Natural killer cell (primary cell): ENCODE results near the gene PDK2. TPM values are rescaled to one million over a fixed set of nuclear protein-coding genes. Genes with fewer than 3 reads are reported as not detected.

Experiments used
- ATAC-seq, 3 donors: fragments of 150-1000 bp in 2 of 3; fragments of 200-7000 bp in 1 of 3; cut with Tn5 transposase; 1 replicate in 1 of 3; 2 replicates in 2 of 3; pipeline ENCODE4 v1.10.0; 2021; ENCODE audit warnings: mild to moderate bottlenecking in 2 of 3, moderate library complexity in 2 of 3
- DNase-seq, 2 donors: peaks; one replicate each; pipeline versions ENCODE4 v3.0.0 to v3.0.0-alpha.2; 2013 to 2021; ENCODE audit warnings: mixed read lengths in 1 of 2
- H3K27ac ChIP-seq: one replicate; pipeline ENCODE4 v1.5.1; 2013; ENCODE audit warnings: mild to moderate bottlenecking, low read length
- H3K27me3 ChIP-seq: one replicate; pipeline ENCODE4 v1.6.1; 2013; ENCODE audit warnings: low read length; ENCODE audit not compliant: control insufficient read depth, insufficient read depth
- H3K36me3 ChIP-seq: one replicate; pipeline ENCODE4 v1.6.1; 2013; ENCODE audit warnings: low read length; ENCODE audit not compliant: control insufficient read depth, insufficient read depth
- H3K4me1 ChIP-seq: one replicate; pipeline ENCODE4 v1.6.1; 2013; ENCODE audit warnings: low read length; ENCODE audit not compliant: control insufficient read depth, insufficient read depth
- H3K4me3 ChIP-seq: one replicate; pipeline ENCODE4 v1.5.1; 2013; ENCODE audit warnings: low read length
- H3K9me3 ChIP-seq: one replicate; pipeline ENCODE4 v1.6.1; 2013; ENCODE audit warnings: low read length; ENCODE audit not compliant: control insufficient read depth, insufficient read depth
- H3K27ac Mint-ChIP-seq, 2 donors: one replicate each; pipeline ENCODE4 v1.8.0; 2022; ENCODE audit warnings: mild to moderate bottlenecking in 2 of 2, mixed read lengths in 2 of 2, moderate library complexity in 1 of 2
- H3K27me3 Mint-ChIP-seq, 2 donors: one replicate each; pipeline ENCODE4 v1.8.0; 2022; ENCODE audit warnings: low read depth in 2 of 2, mixed read lengths in 2 of 2
- H3K36me3 Mint-ChIP-seq: one replicate; pipeline ENCODE4 v1.8.0; 2022; ENCODE audit warnings: mixed read lengths
- H3K4me1 Mint-ChIP-seq, 2 donors: one replicate each; pipeline ENCODE4 v1.8.0; 2022; ENCODE audit warnings: mixed read lengths in 2 of 2
- H3K4me3 Mint-ChIP-seq: one replicate; pipeline ENCODE4 v1.8.0; 2022; ENCODE audit warnings: mild to moderate bottlenecking, moderate library complexity, mixed read lengths
- H3K9me3 Mint-ChIP-seq, 2 donors: one replicate each; pipeline ENCODE4 v1.8.0; 2022; ENCODE audit warnings: mixed read lengths in 2 of 2
- WGBS: methylation state at CpG from one replicate; pipeline ENCODE4 v1.1.7; 2013; ENCODE audit warnings: missing lambda C conversion rate; ENCODE audit not compliant: insufficient coverage; 5-methylcytosine and 5-hydroxymethylcytosine counted together
- intact Hi-C: fragments of 100-400 bp; cut with micrococcal nuclease; formaldehyde crosslinking; loops from one replicate; pipeline ENCODE4 v1.14.2; 2022
- total RNA-seq, 4 donors: library from RNA; stranded (reverse); fragments of 120-200 nt in 1 of 4; gene quantifications; one replicate each; pipeline versions ENCODE4 v1.2.3 to v1.2.4, GENCODE V29; 2013 to 2022
- TF ChIP-seq, protein P1 (sequence below): fragments of 200-600 bp; IDR thresholded peaks from one replicate; pipeline ENCODE4 v1.8.0; 2022; ENCODE audit warnings: antibody characterized with exemption

Gene PDK2
- total RNA-seq, 3 donors from 2014 or later (not counting 1 experiment from before 2014, with no cell fraction given) = 23.2 to 32.9 (median 23.6) TPM

- Histone ChIP-seq H3K9me3 (no peaks in the 10 kb centered on the region), H3K36me3 (no peaks in the 10 kb centered on the region), H3K27ac (no peak overlapping the region), H3K4me3 (no peak overlapping the region), H3K27me3 (peaks cover 12% of the 10 kb centered on the region), H3K4me1 (peaks cover 40% of the 10 kb centered on the region)
- Mint-ChIP-seq H3K9me3 (no peaks in the 10 kb centered on the region), H3K36me3 (no peaks in the 10 kb centered on the region), H3K4me1 (peaks cover 21 to 41% of the 10 kb centered on the region in 2 donors), H3K27ac (no peak overlapping the region), H3K27me3 (peaks cover 9 to 13% of the 10 kb centered on the region in 2 donors), H3K4me3 (peak overlapping the region; percentile 31)
- intact Hi-C loops = loop anchor here (10.0 kb wide), 1 partner anchor 167 kb away; no protein-coding TSS in a partner anchor
- DNase-seq = no peak
- 13% methylated on average over 5 of the region's 6 CpGs for WGBS
- no peak for ATAC-seq
- TF ChIP-seq, protein P1, sequence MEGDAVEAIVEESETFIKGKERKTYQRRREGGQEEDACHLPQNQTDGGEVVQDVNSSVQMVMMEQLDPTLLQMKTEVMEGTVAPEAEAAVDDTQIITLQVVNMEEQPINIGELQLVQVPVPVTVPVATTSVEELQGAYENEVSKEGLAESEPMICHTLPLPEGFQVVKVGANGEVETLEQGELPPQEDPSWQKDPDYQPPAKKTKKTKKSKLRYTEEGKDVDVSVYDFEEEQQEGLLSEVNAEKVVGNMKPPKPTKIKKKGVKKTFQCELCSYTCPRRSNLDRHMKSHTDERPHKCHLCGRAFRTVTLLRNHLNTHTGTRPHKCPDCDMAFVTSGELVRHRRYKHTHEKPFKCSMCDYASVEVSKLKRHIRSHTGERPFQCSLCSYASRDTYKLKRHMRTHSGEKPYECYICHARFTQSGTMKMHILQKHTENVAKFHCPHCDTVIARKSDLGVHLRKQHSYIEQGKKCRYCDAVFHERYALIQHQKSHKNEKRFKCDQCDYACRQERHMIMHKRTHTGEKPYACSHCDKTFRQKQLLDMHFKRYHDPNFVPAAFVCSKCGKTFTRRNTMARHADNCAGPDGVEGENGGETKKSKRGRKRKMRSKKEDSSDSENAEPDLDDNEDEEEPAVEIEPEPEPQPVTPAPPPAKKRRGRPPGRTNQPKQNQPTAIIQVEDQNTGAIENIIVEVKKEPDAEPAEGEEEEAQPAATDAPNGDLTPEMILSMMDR = no peak
Measured at GRCh38 chr17:50127697-50128361, 32.7 kb downstream of the PDK2 start.

- Histone ChIP-seq H3K4me1 (peaks cover 40% of the 10 kb centered on the region), H3K4me3 (no peak overlapping the region), H3K9me3 (no peaks in the 10 kb centered on the region), H3K36me3 (no peaks in the 10 kb centered on the region), H3K27me3 (peaks cover 12% of the 10 kb centered on the region), H3K27ac (no peak overlapping the region)
- H3K36me3 Mint-ChIP-seq = no peaks in the 10 kb centered on the region
- intact Hi-C loops = loop anchor here (10.0 kb wide), 1 partner anchor 166 kb away; no protein-coding TSS in a partner anchor
- 13% methylated on average over 23 of the region's 32 CpGs for WGBS
- H3K27ac Mint-ChIP-seq = peak overlapping the region; percentile 63 to 75
- TF ChIP-seq, protein P1 = no peak
- peaks cover 6 to 13% of the 10 kb centered on the region in 2 donors for H3K27me3 Mint-ChIP-seq
- H3K4me1 Mint-ChIP-seq = peaks cover 21 to 41% of the 10 kb centered on the region in 2 donors
- DNase-seq (no peak), ATAC-seq (no peak)
- H3K4me3 Mint-ChIP-seq = peak overlapping the region; percentile 89
- no peaks in the 10 kb centered on the region for H3K9me3 Mint-ChIP-seq
Measured at GRCh38 chr17:50128441-50129352, 33.5 kb downstream of the PDK2 start.

GRCh38 chr17:50129353-50129727 lies 34.2 kb downstream of the PDK2 start:
- Mint-ChIP-seq H3K36me3 (no peaks in the 10 kb centered on the region), H3K9me3 (no peaks in the 10 kb centered on the region), H3K27me3 (peaks cover 6 to 13% of the 10 kb centered on the region in 2 donors), H3K27ac (peak overlapping the region; percentile 70 to 75), H3K4me1 (peaks cover 21 to 41% of the 10 kb centered on the region in 2 donors), H3K4me3 (peak overlapping the region; percentile 85)
- no peak overlapping the region for H3K27ac ChIP-seq
- ATAC-seq (peak in 1 of 3 donors; percentile 1), DNase-seq (no peak)
- H3K4me3 ChIP-seq = no peak overlapping the region
- peaks cover 40% of the 10 kb centered on the region for H3K4me1 ChIP-seq
- TF ChIP-seq, protein P1 = no peak
- under 1% methylated on average over 31 of the region's 31 CpGs for WGBS
- H3K27me3 ChIP-seq = peaks cover 12% of the 10 kb centered on the region
- intact Hi-C loops = loop anchor here (10.0 kb wide), 1 partner anchor 165 kb away; no protein-coding TSS in a partner anchor
- no peaks in the 10 kb centered on the region for H3K9me3 ChIP-seq
- H3K36me3 ChIP-seq = peaks cover 3% of the 10 kb centered on the region
